ENCODE results near the gene DCXR.
"Not testable (repeated sequence)": the region's sequence is repeated elsewhere in the genome, so short reads cannot be mapped to it uniquely, and the experiment has no call there.

DNA sequence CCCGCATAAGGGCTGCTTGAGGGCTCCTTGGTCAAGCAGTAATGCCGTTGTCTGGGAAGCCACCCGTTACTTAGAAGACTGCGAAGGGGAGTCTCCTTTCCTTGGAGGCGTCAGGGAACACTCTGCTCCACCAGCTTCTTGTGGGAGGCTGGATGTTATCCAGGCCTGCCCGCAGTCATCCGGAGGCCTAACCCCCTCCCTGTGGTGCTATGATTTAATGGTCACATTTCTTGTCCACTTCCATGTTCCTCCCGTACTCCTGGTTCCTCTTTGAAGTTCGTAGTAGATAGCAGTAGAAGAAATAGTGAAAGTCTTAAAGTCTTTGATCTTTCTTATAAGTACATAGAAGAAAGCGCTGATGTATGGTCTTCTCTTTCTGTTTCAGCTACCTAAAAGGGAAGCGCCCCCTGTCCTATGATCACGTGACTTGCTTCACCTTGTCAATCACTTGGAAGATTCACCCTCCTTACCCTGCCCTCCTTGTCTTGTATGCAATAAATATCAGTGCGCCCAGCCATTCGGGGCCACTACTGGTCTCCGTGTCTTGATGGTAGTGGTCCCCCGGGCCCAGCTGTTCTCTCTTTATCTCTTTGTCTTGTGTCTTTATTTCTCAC, 1.4 kb upstream of the DCXR start:
- TF ChIP-seq EZH2 (IDR thresholded peaks at IDR 0.05; ENCODE audit: insufficient read depth, poor library complexity, severe bottlenecking); EZH2phosphoT487 (IDR thresholded peaks at IDR 0.05; ENCODE audit: insufficient read depth, low read depth): not testable (repeated sequence)
